Activated T-cell treated with anti-CD3 and anti-CD28 coated beads, Interleukin-2, amount 50 U/mL, for 48 hours (primary cell): ENCODE measurements around the gene SBK3.
"Not testable (repeated sequence)": the region's sequence is repeated elsewhere in the genome, so short reads cannot be mapped to it uniquely, and the experiment has no call there.

Source experiments
- DNase-seq, 2 experiments: peaks; one replicate each; pipeline ENCODE4 v3.0.0-alpha.2; 2020

SBK3 gene

GRCh38 chr19:55573929-55574328 lies 28.6 kb upstream of the SBK3 start:
- not testable (repeated sequence) for DNase-seq

DNA sequence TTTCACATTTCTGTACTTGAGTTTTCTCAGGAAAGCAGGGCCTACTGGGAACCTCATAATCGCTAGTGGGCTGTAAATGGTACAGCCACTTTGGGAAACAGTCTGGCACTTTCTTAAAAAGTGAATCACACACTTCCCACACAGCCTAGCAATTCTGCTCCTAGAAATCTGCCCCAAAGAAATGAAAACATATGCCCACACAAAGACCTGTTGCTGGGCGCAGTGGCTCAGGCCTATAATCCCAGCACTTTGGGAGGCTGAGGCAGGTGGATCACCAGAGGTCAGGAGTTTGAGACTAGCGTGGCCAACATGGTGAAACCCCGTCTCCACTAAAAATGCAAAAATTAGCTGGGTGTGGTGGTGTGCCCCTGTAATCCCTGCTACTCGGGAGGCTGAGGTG lies 24.1 kb upstream of the SBK3 start:
- DNase-seq, result not testable (repeated sequence)

- no peak for DNase-seq
Observed at GRCh38 chr19:55567708-55568328, 22.5 kb upstream of the SBK3 start.

DNA sequence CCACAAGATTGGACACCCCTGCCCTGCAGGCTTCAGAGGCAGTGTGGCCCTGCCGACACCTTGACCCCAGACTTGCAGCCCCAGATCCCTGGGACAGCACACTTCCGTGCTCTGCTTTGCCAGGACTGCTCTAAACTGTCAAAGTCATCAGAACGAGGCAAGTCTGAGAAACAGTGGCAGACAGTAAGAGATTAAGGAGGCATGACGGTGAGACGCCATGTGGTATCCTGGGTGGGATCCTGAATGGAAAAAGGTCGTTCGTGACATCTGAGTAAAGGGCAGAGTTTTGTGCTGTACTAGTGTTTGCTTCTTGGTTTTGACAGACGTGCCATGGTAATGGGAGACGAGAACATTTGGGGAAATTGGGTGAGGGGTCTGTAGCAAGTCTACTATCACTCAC lies 21.5 kb upstream of the SBK3 start:
- no peak for DNase-seq

DNA sequence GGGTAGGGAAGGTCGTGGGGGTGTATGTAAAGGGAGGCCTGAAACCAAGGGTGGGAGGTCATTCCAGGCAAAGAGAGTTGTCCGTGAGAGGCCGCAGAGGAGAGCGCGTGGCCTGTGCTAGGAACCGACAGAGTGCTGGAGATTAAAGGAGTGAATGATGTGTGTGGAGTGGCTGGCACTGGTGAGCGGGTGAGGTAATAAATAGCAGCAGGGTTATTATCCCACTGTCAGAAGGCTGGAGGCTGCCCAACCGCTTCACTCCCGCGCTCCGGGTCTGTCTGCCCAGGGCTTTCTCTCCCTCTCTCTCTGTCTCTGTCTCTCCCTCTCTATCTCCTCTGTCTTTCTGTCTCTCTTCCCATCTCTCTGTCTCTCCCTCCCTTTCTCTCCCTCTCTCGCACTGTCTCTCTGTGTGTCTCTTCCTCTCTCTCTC lies 17.9 kb upstream of the SBK3 start:
- no peak for DNase-seq

GRCh38 chr19:55559684-55560083 lies 14.3 kb upstream of the SBK3 start:
- DNase-seq, result no peak

- no peak for DNase-seq
Observed at GRCh38 chr19:55554741-55555152, 9.4 kb upstream of the SBK3 start.

GRCh38 chr19:55554302-55554701 lies 9.0 kb upstream of the SBK3 start:
- no peak for DNase-seq

DNA sequence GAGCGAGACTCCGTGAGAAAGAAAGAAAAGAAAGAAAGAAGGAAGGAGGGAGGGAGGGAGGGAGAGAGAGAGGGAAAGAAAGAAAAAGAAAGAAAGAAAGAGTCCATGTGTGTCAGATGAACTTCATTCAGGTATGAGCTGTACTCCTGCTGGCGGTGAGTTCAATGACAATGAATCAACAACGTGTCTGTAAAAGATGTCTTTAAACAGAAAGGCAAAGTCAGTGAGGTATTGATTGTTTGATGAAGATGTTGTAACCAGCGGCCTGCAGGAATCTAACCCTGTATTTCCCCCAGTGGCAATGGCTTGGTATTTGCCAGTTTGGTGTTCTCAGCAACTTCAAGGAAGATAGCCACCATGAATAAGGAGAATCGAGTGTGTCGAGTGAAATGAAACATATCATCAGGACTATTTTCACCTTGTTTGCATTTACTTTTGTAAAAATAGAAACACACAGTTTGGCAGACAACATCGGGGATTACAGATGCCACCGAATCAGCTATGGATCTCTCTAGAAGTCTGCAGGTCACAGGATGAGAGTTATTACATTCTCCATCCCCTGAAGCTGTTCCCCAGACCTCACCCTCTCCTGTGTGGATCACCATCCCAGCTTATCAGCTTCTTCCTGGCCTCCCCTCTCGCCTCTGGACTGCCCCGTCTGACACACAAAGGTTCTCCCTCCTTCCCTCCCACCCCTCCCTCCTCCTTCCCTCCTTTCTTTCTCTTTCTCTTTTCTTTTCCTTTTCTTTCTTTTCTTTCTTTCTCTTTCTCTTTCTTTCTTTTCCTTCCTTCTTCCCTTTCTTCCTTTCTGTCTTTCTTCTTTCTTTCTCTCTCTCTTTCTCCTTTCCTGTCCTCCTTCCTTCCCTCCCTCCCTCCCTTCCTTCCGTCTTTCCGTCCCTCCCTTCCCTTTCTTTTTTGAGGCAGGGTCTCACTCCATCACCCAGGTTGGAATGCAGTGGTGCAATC lies 8.2 kb upstream of the SBK3 start:
- DNase-seq, result no peak

- no peak for DNase-seq
Observed at GRCh38 chr19:55552620-55553019, 7.3 kb upstream of the SBK3 start.

GRCh38 chr19:55552206-55552605 lies 6.9 kb upstream of the SBK3 start:
- DNase-seq, result no peak

- DNase-seq, result no peak
Observed at GRCh38 chr19:55550321-55550650, 4.9 kb upstream of the SBK3 start.

- DNase-seq, result no peak
Observed at GRCh38 chr19:55549500-55550320, 4.4 kb upstream of the SBK3 start.

- DNase-seq, result no peak
Observed at GRCh38 chr19:55546822-55547614, 1.7 kb upstream of the SBK3 start.

DNA sequence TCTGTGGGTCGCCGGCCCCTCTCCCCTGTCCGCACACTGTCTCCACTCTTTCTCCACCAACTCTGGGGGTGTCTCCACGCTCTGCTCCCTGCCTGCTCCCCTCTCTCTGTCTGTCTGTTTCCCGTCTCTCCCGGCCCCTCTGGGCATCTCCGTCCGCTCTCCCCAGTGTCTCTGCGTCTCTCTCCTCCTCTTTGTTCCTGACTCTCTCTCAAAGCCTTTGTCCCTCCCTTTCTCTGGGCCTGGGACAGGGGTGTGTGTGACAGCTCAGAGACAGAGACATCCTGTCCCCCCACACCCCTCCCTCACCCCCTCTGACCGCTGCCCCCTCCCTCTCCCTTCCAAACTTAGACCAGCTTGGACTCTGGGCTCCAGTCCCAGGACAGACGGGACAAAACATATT lies 668 bp upstream of the SBK3 start:
- DNase-seq, result no peak

- DNase-seq, result no peak
Observed at GRCh38 chr19:55544776-55545439, 435 bp downstream of the SBK3 start.

DNA sequence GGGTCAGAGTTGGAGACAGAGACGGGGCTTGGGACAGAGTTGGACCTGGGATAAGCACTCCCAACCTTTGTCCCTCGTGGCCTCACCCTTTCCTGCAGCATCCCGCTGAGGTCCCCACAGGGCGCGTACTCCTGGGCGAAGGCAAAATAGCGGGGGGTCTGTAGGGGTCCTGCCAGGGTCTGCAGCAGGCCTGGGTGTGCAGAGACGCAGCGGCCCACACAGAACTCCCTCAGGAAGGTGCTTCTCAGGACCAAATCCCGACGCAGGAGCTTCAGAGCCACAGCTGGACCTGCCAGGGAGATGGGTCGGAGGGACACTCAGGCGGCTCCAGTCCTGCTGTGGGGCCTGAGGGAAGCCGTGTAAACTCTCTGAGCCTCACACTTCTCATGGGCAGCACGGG lies 1.3 kb downstream of the SBK3 start:
- no peak for DNase-seq

DNA sequence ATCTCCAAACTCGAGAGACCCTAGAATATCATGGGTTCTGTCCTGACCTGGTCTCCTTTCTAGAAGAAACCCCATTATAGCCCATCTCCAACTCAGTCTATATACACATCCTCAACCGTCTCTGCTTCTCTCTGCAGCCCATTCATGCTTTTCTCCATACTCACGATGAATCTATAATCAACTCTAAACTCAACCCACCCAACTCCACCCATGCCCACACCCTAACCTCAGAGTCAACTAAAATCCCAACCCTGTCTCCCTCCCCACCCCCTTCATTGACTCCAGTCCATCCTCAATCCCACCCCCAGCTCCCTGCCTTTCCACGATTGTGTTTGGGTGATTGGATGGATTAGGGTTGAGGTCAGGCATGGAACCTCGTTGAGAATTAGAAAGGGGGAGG lies 1.8 kb downstream of the SBK3 start:
- DNase-seq, result no peak

DNA sequence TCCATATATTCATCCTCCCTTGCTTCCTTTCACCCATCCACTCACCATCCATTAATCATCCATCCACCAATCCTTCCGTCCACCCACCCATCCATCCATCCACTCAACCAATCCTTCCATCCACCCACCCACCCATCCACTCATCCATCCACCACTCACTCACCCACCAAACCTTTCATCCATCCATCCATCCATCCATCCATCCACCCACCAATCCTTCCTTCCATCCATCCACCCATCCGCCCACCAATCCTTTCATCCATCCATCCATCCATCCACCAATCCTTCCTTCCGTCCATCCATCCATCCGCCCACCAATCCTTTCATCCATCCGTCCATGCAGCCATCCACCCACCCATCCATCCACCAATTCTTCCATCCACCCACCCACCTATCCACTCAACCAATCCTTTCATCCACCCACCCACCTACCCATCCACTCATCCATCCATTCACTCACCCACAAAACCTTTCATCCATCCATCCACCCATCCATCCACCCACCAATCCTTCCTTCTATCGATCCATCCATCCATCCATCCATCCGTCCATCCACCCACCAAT lies 3.0 kb downstream of the SBK3 start:
- DNase-seq, result no peak

DNA sequence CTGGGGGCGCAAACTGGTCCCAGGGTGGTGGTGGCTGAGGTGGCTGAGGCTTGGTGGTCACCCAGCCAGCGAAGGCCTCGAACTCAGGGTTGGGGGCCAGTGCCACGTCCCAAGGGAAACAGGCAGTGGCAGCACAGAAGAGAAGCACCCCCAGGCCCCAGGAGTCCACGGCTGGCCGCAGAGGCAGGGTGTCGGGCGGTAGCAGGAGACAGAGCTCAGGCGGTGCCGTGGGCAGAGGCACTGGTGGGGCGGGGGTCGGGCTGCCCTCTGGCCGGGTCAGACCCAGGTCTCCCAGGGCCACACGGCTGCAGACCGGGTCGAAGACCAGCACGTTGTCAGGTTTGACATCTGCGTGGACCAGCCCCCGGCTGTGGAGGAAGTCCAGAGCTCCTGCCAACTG lies 4.3 kb downstream of the SBK3 start:
- DNase-seq, result no peak

GRCh38 chr19:55540619-55541018 lies 4.7 kb downstream of the SBK3 start:
- no peak for DNase-seq
